Raji (cell line): Measurements from ENCODE around the gene TMEM234.

Experiments
- POLR2A ChIP-seq: IDR thresholded peaks from 2 replicates; pipeline ENCODE4 v1.6.1; 2011; ENCODE audit warnings: low read depth, low read length, control low read depth; ENCODE audit not compliant: insufficient read depth

TMEM234 gene

DNA sequence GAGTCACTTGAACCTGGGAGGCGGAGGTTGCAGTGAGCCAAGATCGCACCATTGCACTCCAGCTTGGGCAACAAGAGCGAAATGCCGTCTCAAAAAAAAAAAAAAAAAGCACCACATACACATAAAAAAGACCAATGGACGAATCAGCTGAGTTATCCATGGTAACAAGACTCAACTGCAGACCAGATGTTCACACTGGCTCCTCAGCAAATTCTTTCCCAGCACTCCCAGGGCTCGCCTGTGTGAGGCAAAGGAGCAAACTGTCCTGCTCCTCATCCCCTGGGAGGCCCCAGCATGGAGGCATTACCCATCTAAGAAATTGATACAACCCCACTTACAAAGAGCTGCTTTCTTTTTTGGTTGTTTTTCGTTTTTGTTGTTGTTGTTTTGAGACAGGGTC, 3.1 kb downstream of the TMEM234 start:
- TF ChIP-seq POLR2A: no peak

DNA sequence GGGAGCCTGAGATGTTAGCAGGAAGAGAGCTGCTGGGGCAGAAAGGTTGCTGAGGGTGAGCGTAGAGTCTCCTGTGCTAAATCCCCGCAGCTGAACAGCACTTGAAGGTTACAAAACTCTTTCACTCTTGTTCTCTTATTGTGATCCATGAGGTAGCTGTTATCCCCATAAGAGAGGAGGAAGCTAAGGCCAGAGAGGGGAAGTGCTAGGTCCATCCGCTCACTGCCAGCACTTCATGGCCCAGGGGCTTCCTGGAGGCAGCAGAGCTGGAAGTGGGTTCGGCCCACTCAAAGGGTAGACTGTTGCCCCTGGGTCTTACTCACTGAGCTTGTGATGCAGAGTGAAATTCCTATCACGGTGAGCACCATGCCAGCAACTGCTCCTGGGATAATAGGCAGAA, 5.6 kb downstream of the TMEM234 start:
- no peak for TF ChIP-seq POLR2A

DNA sequence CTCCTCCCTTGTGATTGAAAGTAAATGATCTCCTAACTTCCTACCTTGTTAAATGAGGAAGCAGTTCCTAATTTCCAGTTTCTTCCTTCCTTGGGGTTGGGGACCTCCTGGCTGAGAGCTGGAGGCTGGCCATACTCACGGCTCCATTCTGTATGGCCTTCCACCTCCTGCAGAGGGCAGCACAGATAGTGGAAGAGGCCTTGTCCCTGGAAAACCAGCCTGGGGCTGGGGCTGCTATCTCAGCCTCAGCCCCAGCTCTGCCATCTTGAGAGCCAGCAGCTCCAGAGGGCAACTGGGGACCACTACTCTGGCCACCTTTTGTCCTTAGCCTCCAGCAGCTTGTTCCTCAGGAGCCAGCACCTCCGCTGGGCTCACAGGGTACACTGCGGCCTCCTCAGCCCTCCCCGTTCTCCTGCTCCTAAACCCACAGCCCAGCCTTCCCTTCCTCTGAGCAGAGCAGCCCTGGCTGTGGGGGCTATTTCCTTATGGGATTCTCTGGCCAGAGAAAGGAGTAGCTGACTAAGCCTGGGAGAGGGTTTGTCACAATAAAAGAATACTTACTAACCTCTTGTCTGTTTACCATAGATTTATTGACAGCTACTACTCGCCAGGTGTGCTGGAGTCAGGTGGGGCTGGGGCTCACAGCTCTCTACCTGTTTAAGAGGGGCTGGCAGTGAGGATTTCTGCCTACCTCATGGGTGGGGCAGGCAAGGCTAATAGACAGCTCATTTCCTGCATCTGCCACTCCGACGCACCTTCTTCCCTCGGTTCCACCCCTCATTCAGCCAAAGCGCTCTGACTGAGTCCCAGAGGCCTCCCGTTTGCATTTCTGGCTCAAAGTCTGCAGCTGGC, 6.3 kb downstream of the TMEM234 start:
- no peak for TF ChIP-seq POLR2A

DNA sequence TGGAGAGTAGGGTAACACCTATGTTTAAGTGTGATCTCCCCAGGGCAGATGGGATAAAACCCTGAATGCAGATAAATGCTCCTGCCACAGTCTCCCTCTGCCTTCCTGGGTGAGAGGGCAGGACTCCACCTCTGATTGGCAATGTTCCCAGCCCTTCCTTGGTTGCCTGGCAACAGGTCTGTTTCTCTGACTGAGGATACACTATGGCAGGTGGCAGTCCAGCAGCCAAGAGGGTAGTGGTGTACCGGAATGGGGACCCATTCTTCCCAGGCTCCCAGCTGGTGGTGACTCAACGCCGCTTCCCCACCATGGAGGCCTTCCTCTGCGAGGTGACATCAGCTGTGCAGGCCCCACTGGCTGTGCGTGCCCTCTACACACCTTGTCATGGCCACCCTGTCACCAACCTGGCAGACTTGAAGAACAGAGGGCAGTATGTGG, 13.2 kb downstream of the TMEM234 start, which contains the start of gene DCDC2B:
Gene DCDC2B, plus strand, starts transcription at position 199 of the 438 bp plus-strand sequence. Its CDS starts 5 bp downstream, at position 204.
- no peak; the same call in 1 of the 2 replicates for TF ChIP-seq POLR2A

DNA sequence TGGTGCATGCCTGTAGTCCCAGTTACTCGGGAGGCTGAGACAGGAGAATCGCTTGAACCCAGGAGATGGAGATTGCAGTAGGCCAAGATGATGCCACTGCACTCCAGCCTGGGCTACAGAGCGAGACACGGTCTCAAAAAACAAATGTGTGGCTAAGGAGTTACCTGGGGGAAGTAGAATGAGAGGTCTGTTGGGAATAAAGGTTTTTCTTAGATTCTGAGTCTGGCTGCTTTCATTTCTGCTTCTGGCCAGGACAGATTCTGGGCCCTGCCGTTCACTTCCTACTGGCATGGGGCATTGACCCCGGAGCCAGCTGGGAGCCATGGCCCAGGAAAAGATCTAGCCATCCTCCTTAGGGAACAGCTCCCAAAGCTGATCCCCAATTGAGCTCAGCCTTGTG, 13.7 kb downstream of the TMEM234 start:
- TF ChIP-seq POLR2A: no peak

DNA sequence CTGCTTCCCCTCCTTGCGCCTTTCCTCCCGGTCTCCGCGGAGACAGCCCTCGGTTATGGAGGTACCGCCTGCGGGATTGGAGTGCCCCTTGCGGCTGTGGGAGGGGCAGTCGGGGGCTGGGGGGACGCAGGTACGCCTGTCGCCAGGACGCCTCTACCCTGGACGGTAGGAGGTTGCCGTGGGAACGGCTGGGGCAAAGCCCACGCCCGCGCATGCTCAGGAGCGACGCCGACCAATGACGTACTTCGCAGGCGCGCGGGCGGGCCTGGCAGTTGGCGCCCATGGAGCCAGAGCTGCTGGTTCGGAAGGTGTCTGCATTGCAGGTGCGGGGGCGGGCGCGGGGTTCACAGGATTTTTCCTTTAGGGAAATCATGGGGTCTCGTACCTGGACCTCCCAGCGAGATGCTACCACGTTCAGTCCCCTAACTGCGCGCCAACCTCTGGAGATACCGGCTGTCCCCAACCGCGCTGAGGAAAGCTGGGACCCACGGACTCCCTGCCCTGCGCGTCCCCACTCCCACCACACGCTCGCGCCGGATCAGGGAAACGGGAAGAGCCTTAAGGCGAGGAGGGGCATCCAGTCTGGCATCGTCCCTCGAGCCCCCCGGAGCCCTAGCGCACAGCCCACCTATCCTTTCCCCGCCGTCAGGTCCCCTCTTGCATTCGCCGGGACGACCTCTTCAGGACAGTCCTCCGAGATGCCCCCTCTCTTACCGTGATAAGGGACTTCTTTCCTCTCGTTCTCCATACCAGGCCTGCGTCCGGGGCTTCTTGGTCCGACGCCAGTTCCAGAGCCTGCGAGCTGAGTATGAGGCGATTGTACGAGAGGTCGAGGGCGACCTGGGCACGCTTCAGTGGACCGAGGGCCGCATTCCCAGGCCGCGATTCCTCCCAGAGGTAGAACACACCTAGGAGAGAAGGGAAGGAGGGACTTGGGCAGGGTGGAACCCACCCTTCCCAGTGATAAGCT, 16.5 kb downstream of the TMEM234 start, which contains the start of gene IQCC:
Gene IQCC, plus strand, starts transcription at position 271 of the 970 bp plus-strand sequence. Its CDS starts 11 bp downstream, at position 282.
- peak; percentile 90 for TF ChIP-seq POLR2A

DNA sequence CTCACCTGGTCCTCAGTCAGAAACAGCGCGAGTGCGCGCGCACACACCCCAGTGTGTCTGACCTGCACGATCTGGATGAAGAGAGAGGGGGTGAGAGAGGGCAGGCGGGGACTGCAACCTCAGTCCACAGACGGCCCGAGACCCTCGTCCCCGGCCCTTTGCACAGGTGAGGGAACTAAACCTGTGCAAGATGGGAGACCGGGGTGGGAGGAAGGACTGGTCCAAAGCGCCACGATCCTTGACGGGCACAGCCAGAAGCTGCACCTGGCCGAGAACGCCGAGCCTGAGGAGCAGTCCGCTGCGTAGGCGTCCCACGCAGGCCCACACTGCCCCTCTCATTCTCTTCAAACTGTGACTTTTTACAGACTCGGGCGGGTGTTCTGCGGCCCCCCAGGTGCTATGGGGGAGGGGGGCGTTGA, 17.2 kb downstream of the TMEM234 start:
- no peak for TF ChIP-seq POLR2A

DNA sequence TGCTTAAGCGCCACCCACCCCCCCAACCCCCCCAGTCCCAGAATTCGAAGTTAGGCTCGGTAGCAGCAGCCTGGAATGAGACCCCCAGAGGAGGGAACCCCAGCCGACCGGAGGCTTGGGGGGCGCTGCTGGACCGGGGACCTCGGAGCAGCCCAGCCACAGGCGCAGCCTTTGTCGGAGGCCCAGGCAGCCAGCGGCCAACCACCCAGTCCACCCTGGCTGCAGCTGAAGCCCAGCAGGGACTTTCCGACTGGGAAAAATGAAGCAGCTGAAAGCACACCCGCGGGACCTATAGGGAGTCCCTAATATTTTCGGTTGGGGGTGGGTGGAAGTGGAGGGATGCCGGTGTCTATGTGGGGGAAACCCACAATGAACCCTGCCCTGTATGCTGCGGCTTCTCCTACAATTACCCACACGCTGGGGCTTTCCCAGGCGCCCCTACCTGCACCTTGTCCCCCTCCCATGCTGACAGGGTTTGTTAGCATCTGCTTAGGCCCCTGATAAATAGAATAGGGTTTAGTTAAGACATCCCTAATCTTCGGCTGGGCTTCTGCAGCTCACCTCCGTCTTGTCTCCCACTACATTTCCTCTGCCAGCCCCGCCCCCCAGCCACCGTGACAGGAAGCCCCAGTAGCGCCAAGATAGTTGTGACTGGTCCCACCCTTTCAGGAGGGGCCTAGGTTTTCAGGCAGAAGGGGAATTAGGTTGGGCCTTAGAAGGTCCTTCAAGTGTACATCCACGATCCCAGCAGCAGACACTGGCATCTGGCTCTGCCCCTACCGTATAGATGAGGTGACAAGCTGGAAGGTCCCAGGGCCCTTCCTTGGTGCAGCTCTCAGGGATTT, 20.9 kb downstream of the TMEM234 start:
- 0 out of 2 replicates have a peak, but pooled peaks have one; percentile 34 for TF ChIP-seq POLR2A

DNA sequence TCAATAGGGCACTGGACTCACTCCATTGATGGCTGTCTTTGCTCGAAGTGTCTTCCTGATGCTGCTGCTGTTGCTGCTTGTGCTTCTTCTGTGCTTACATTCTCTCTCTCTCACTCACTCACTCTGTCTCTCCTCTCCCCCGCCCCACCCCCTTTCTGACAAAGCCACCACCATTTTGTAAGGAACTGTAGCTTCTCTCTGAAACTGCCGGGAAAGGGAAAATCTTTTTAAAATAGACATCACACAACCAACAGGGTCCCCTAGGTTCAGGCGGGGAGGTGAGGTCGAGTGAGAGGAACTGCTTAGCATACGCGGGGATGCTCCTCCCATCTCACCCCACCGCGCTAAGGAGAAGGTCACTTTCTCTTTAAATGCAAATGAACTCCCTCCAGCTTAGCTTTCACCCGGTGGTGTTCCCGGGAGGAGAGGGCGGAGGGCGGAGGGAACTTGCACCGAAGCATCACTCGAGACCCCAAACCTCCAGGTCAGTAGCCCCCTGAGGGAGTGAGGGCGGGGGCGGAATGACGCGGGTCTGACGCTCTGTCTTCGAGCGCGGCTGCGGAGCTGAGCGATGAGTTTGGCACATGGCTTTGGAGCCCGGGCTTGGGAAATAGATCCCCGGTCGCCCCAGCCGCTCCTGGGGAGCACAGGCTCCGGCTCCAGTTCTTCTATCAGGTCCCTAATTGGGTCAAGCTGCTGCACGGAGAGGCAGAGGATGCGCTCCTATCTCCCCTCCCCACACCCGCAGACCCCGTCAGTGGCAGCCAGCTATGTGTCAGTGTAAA, 21.7 kb downstream of the TMEM234 start, which contains the start of gene CCDC28B:
Gene CCDC28B, plus strand, starts transcription at position 370 of the 785 bp plus-strand sequence. CDS start 1,341 bp downstream, outside the sequence.
- peak; percentile 66 for TF ChIP-seq POLR2A

DNA sequence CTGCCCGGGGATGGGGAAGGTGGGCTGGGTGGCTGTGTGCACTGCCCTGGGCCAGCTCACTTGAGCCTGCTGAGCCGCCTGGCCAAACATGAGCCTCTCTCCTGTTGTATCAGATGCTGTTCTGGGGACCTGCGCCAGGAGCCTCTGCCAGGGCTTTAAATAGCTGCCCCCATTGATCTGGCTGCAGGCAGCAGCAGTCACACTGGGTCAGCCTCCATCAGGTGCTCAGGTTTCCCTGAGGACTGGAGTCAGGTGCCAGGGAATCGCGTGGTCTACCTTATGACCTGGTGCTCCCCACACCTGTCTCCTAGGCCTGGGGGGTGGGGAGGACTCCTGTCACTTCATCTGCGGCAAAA, 22.5 kb downstream of the TMEM234 start:
- no peak for TF ChIP-seq POLR2A

DNA sequence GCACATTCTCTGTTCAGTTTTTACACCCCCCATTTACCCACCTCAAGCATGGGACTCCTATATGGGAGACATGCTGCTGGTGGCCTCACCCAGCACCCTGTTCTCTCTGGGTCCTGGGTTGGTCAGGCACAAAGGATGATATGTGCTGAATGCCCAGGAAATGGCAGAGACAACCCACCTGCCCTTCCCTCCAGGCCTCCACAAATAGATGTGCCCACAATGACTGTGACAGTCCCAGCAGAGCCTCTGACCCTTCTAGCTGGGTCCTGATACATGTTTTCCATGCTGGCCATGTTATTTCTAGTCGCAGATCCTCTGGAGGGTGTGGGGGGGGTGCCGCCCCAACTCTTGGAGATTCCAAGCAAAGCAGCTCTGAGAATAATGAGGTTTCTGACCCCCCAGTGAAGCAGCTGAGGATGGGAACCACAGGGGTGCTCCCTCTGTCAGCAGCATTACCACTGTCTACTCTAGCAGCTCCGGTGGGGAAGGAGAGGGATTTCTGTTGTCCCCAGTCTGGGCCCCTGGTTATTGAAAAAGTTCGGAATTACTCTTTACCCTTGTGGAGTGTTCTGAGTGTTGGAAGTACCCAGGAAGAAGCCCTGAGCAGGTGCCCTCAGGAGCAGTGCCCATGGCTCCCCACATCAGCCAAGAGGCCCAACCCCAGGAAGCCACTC, 23.0 kb downstream of the TMEM234 start:
- no peak for TF ChIP-seq POLR2A

DNA sequence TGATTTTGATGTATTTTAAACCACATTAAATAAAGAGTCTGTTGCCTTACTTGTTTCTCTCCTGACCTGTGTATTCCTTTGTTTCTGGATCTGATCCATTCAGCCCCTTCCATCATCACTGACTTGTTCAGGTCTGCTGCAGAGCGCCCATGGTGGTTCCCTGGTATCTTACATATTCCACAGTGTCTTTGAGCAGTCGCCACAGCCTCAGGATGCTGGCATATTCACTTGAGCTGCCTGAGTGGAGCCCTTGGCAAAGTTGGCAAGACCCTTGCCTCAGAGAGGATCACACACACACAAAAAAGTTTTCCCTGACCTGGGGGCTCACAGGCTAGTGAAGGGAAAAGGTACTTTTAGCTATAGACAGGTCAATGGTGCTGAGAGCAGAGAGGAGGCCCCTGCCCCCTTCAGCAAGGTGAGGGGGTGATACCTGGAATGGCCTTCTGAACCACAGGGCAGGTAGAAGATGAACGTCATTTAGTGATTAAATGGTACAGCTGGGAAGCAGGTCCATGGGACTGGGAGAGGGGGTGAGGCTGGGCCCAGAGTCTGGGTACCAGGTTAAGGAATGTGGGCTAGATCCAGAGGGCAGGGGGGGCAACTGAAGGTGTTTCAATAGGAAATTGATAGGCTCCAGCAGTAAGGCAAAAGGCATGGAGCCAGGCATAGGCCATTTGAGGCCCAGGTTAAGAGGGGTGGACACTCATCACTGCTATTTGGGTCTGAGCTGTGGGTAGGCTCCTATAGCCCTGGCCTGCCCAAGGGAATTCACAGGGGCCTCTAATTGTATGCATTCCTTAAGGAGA, 23.7 kb downstream of the TMEM234 start:
- TF ChIP-seq POLR2A: no peak
